B cell (primary cell): Measurements from ENCODE around the gene FARP1. TPM values are rescaled to one million over a fixed set of nuclear protein-coding genes. Genes with fewer than 3 reads are reported as not detected.

Experiments
- ATAC-seq: fragments of 200-7000 bp; cut with Tn5 transposase; one replicate; pipeline ENCODE4 v1.10.0; 2021; ENCODE audit warnings: low read depth, mild to moderate bottlenecking, moderate number of reproducible peaks, moderate library complexity
- CTCF ChIA-PET: fragments of 350-600 bp; sonication (Branson Sonifier 250); formaldehyde crosslinking; loops from one replicate; lab custom pipeline; 2021; ENCODE audit warnings: antibody characterized with exemption, inconsistent platforms; lab: Charles Lee
- POLR2A ChIA-PET: fragments of 350-600 bp; sonication (Branson Sonifier 250); formaldehyde crosslinking; loops from one replicate; lab custom pipeline; 2021; ENCODE audit warnings: antibody characterized with exemption; lab: Charles Lee
- DNase-seq: peaks from one replicate; pipeline ENCODE4 v3.0.0; 2013
- H2AFZ ChIP-seq: 2 replicates; pipeline ENCODE4 v1.6.1; 2012; ENCODE audit warnings: mild to moderate bottlenecking, low read depth, low read length; ENCODE audit not compliant: insufficient read depth, poor library complexity, severe bottlenecking
- H3K27ac ChIP-seq, 2 donors: 1 replicate in 1 of 2; 2 replicates in 1 of 2; pipeline ENCODE4 v1.5.1; 2012 to 2013; ENCODE audit warnings: low read length in 2 of 2, mild to moderate bottlenecking in 2 of 2, moderate library complexity in 1 of 2
- H3K27me3 ChIP-seq, 4 experiments: fragments of 200-600 bp in 1 of 4; sonication (generic) in 1 of 4; replicated peaks in 1 of 4; 1 replicate in 2 of 4; 2 replicates in 2 of 4; pipeline versions ENCODE4 v1.6.1 to v1.7.0; 2013 to 2016; ENCODE audit warnings: low read length in 3 of 4, mild to moderate bottlenecking in 2 of 4, mixed read lengths in 1 of 4, moderate library complexity in 1 of 4; ENCODE audit not compliant: insufficient read depth in 4 of 4, control insufficient read depth in 3 of 4; ENCODE audit errors: control extremely low read depth in 1 of 4
- H3K36me3 ChIP-seq, 2 experiments: replicated peaks in 1 of 2; 1 replicate in 1 of 2; 2 replicates in 1 of 2; pipeline versions ENCODE4 v1.6.1 to v1.7.1; 2013; ENCODE audit warnings: low read length in 1 of 2; ENCODE audit not compliant: insufficient read depth in 2 of 2, control insufficient read depth in 1 of 2; ENCODE audit errors: control extremely low read depth in 1 of 2, extremely low read depth in 1 of 2
- H3K4me1 ChIP-seq, 2 donors: fragments of 200-600 bp in 1 of 2; sonication (generic) in 1 of 2; 1 replicate in 1 of 2; 2 replicates in 1 of 2; pipeline versions ENCODE4 v1.5.1 to v1.6.1; 2013 to 2017; ENCODE audit warnings: low read length in 2 of 2; ENCODE audit not compliant: control insufficient read depth in 2 of 2, insufficient read depth in 2 of 2
- H3K4me2 ChIP-seq: replicated peaks from 2 replicates; pipeline ENCODE3; 2012; ENCODE audit warnings: mild to moderate bottlenecking, low read depth, low read length; ENCODE audit not compliant: poor library complexity, severe bottlenecking
- H3K4me3 ChIP-seq, 5 experiments: fragments of 200-600 bp in 1 of 5; sonication (generic) in 1 of 5; 1 replicate in 3 of 5; 2 replicates in 2 of 5; pipeline versions ENCODE4 v1.5.1 to v1.7.0; 2011 to 2016; ENCODE audit warnings: low read length in 4 of 5, mild to moderate bottlenecking in 4 of 5, low read depth in 2 of 5, control low read depth in 1 of 5, moderate library complexity in 1 of 5; ENCODE audit not compliant: insufficient read depth in 1 of 5; ENCODE audit errors: control extremely low read depth in 1 of 5, extremely low read depth in 1 of 5
- H3K79me2 ChIP-seq: fragments of 200-600 bp; sonication (generic); one replicate; pipeline ENCODE4 v1.6.0; 2016; ENCODE audit warnings: low read length; ENCODE audit not compliant: control insufficient read depth, insufficient read depth
- H3K9ac ChIP-seq: fragments of 200-600 bp; sonication (generic); 2 replicates; pipeline ENCODE4 v1.6.1; 2017; ENCODE audit warnings: mild to moderate bottlenecking, low read length, moderate library complexity
- H3K9me3 ChIP-seq, 3 donors: one replicate each; pipeline versions ENCODE4 v1.6.1 to v1.7.1; 2013; ENCODE audit warnings: low read length in 2 of 3; ENCODE audit not compliant: control insufficient read depth in 2 of 3, insufficient read depth in 1 of 3; ENCODE audit errors: control extremely low read depth in 1 of 3
- H4K20me1 ChIP-seq: 2 replicates; pipeline ENCODE4 v1.6.0; 2012; ENCODE audit warnings: mild to moderate bottlenecking, low read length; ENCODE audit not compliant: insufficient read depth, control insufficient read depth, poor library complexity, severe bottlenecking
- H3K27ac Mint-ChIP-seq: one replicate; pipeline ENCODE4 v1.8.0; 2021; ENCODE audit warnings: mixed read lengths
- H3K27me3 Mint-ChIP-seq: one replicate; pipeline ENCODE4 v1.8.0; 2021; ENCODE audit warnings: mixed read lengths
- H3K4me1 Mint-ChIP-seq: one replicate; pipeline ENCODE4 v1.8.0; 2021; ENCODE audit warnings: mixed read lengths
- H3K4me3 Mint-ChIP-seq: one replicate; pipeline ENCODE4 v1.8.0; 2021; ENCODE audit warnings: mixed read lengths
- H3K9me3 Mint-ChIP-seq: one replicate; pipeline ENCODE4 v1.8.0; 2022; ENCODE audit warnings: mixed read lengths; ENCODE audit not compliant: insufficient read depth
- CTCF ChIP-seq: fragments of 200-600 bp; IDR thresholded peaks from one replicate; pipeline ENCODE4 v1.8.0; 2022; ENCODE audit warnings: antibody characterized with exemption, mild to moderate bottlenecking
- EZH2 ChIP-seq: IDR thresholded peaks from 2 replicates; pipeline ENCODE4 v1.6.1; 2012; ENCODE audit warnings: borderline replicate concordance, low read depth, mild to moderate bottlenecking, moderate library complexity, low read length; ENCODE audit not compliant: insufficient read depth, poor library complexity, severe bottlenecking
- WGBS: methylation state at CpG from one replicate; pipeline ENCODE4 v1.1.5; 2013; ENCODE audit warnings: missing lambda C conversion rate; ENCODE audit not compliant: insufficient coverage; 5-methylcytosine and 5-hydroxymethylcytosine counted together
- intact Hi-C: fragments of 100-400 bp; cut with micrococcal nuclease; formaldehyde crosslinking; loops from one replicate; pipeline ENCODE4 v1.10.0; 2022
- polyA plus RNA-seq: library from polyadenylated mRNA; depleted of rRNA; stranded (reverse); fragments of >200 nt; gene quantifications from 2 replicates; pipeline ENCODE4 v1.2.3, GENCODE V29; 2012
- total RNA-seq, 2 donors: library from RNA; stranded (reverse); fragments of 120-200 nt in 1 of 2; gene quantifications; 1 replicate in 1 of 2; 2 replicates in 1 of 2; pipeline versions ENCODE4 v1.2.3 to v1.2.4, GENCODE V29; 2013 to 2022

Gene FARP1
- total and polyA plus RNA-seq, 2 donors (not counting 1 experiment from before 2014, with no cell fraction given), result 0.15 to 1.5 TPM

- Histone ChIP-seq H3K4me2 (peak overlapping the region; percentile 66), H3K27me3 (no peaks in the 10 kb centered on the region), H3K4me3 (peak overlapping the region in 1 of 5 experiments; percentile 0), H3K36me3 (peaks cover 3 to 40% of the 10 kb centered on the region in 2 experiments), H3K4me1 (peaks cover 37 to 38% of the 10 kb centered on the region in 2 donors), H4K20me1 (peaks cover 84% of the 10 kb centered on the region), H3K9ac (no peak overlapping the region), H3K27ac (peak overlapping the region; percentile 33 to 76), H2AFZ (peak overlapping the region; percentile 18), H3K9me3 (peaks cover 0 to 4% (median 0%) of the 10 kb centered on the region in 3 donors), H3K79me2 (peaks cover 77% of the 10 kb centered on the region)
- POLR2A ChIA-PET, result no interaction called here
- H3K27ac Mint-ChIP-seq, result peak overlapping the region; percentile 85
- intact Hi-C loops, result loop anchor here (1.0 to 2.0 kb wide), 3 partner anchors 33 to 177 kb away; no protein-coding TSS in a partner anchor
- H3K27me3 Mint-ChIP-seq, result no peaks in the 10 kb centered on the region
- no peak for TF ChIP-seq CTCF
- TF ChIP-seq EZH2, result no peak
- ATAC-seq (no peak), DNase-seq (no peak)
- peak overlapping the region; percentile 76 for H3K4me3 Mint-ChIP-seq
- CTCF ChIA-PET, result interaction anchor here (0.9 to 1.8 kb wide), 9 partner anchors 8 to 176 kb away, joined by 3 to 8 read pairs (median 6); no protein-coding TSS in a partner anchor
- WGBS, result 10% methylated on average over 2 of the region's 5 CpGs
- no peaks in the 10 kb centered on the region for H3K9me3 Mint-ChIP-seq
- H3K4me1 Mint-ChIP-seq, result peaks cover 41% of the 10 kb centered on the region
These were observed 333.2 kb downstream of the FARP1 start for GRCh38 chr13:98476106-98476505.

GRCh38 chr13:98476538-98476966, 333.7 kb downstream of the FARP1 start:
- ATAC-seq (peak; percentile 94), DNase-seq (peak; percentile 71)
- Mint-ChIP-seq H3K9me3 (no peaks in the 10 kb centered on the region), H3K27me3 (no peaks in the 10 kb centered on the region), H3K4me3 (peak overlapping the region; percentile 76), H3K27ac (peak overlapping the region; percentile 85), H3K4me1 (peaks cover 45% of the 10 kb centered on the region)
- CTCF ChIA-PET, result interaction anchor here (0.9 to 1.8 kb wide), 9 partner anchors 8 to 176 kb away, joined by 3 to 8 read pairs (median 6); no protein-coding TSS in a partner anchor
- peaks cover 77% of the 10 kb centered on the region for H3K79me2 ChIP-seq
- peaks cover 1 to 40% of the 10 kb centered on the region in 2 experiments for H3K36me3 ChIP-seq
- H3K4me1 ChIP-seq, result peaks cover 38 to 42% of the 10 kb centered on the region in 2 donors
- H3K9ac ChIP-seq, result peak overlapping the region; percentile 12
- intact Hi-C loops, result loop anchor here (1.0 to 2.0 kb wide), 3 partner anchors 32 to 177 kb away; no protein-coding TSS in a partner anchor
- H3K4me3 ChIP-seq, result peak overlapping the region in 2 of 5 experiments; percentile 0 to 2
- POLR2A ChIA-PET, result interaction anchor here (0.7 kb wide), 2 partner anchors 28 to 96 kb away, joined by 3 read pairs; no protein-coding TSS in a partner anchor
- TF ChIP-seq EZH2 (no peak), CTCF (no peak)
- H3K4me2 ChIP-seq, result peak overlapping the region; percentile 66
- H2AFZ ChIP-seq, result peak overlapping the region; percentile 18
- peaks cover 84% of the 10 kb centered on the region for H4K20me1 ChIP-seq
- 18% methylated on average over 13 of the region's 13 CpGs for WGBS
- H3K27ac ChIP-seq, result peak overlapping the region; percentile 33 to 76
- H3K9me3 ChIP-seq, result peaks cover 0 to 4% (median 0%) of the 10 kb centered on the region in 3 donors
- no peaks in the 10 kb centered on the region for H3K27me3 ChIP-seq
